HG03558 (cell line): ENCODE results near the gene PSEN1.

ENCODE experiments used
- ATAC-seq: cut with Tn5 transposase; IDR thresholded peaks from one replicate; pipeline ENCODE4 v1.9.1; 2021; ENCODE audit warnings: moderate number of reproducible peaks; ENCODE audit not compliant: unreplicated experiment; ENCODE audit errors: extremely low read depth

The PSEN1 gene

GRCh38 chr14:73211251-73212040, 75.1 kb downstream of the PSEN1 start:
- no peak for ATAC-seq

- ATAC-seq: no peak
These were observed 79.7 kb downstream of the PSEN1 start for GRCh38 chr14:73216030-73216429.

GRCh38 chr14:73217411-73217810, 81.1 kb downstream of the PSEN1 start:
- ATAC-seq: no peak

GRCh38 chr14:73220061-73220460, 83.8 kb downstream of the PSEN1 start:
- no peak for ATAC-seq

- ATAC-seq: no peak
These were observed 84.3 kb downstream of the PSEN1 start for GRCh38 chr14:73220634-73221033.

- ATAC-seq: no peak
These were observed 85.6 kb downstream of the PSEN1 start for GRCh38 chr14:73221945-73222344.

GRCh38 chr14:73223049-73223448, 86.7 kb downstream of the PSEN1 start:
- ATAC-seq: no peak

GRCh38 chr14:73225496-73225895, 89.2 kb downstream of the PSEN1 start:
- ATAC-seq: no peak

GRCh38 chr14:73227812-73228781, 91.8 kb downstream of the PSEN1 start:
- ATAC-seq: no peak

GRCh38 chr14:73230051-73230450, 93.7 kb downstream of the PSEN1 start:
- ATAC-seq: no peak

GRCh38 chr14:73231981-73232851, 95.9 kb downstream of the PSEN1 start:
- no peak for ATAC-seq

GRCh38 chr14:73232984-73233383, 96.7 kb downstream of the PSEN1 start:
- ATAC-seq: no peak

- no peak for ATAC-seq
These were observed 97.3 kb downstream of the PSEN1 start for GRCh38 chr14:73233564-73233963.

GRCh38 chr14:73234029-73234428, 97.7 kb downstream of the PSEN1 start:
- ATAC-seq: no peak

- no peak for ATAC-seq
These were observed 98.5 kb downstream of the PSEN1 start for GRCh38 chr14:73234586-73235394.

GRCh38 chr14:73235531-73236155, 99.3 kb downstream of the PSEN1 start:
- ATAC-seq: no peak

GRCh38 chr14:73236157-73236556, 99.8 kb downstream of the PSEN1 start:
- no peak for ATAC-seq

- ATAC-seq: no peak
These were observed 100.5 kb downstream of the PSEN1 start for GRCh38 chr14:73236752-73237218.

GRCh38 chr14:73237219-73237785, 101.0 kb downstream of the PSEN1 start, which contains the start of gene PAPLN:
PAPLN (plus strand) TSS chr14:73237506; CDS start chr14:73239779, 2,273 bp downstream.
- ATAC-seq: no peak
